GM12878 (cell line): ENCODE data around the gene SUFU. TPM values are rescaled to one million over a fixed set of nuclear protein-coding genes. Genes with fewer than 3 reads are reported as not detected.

ENCODE experiments used
- HDGF ChIP-seq: fragments of 450-650 bp; IDR thresholded peaks from 2 replicates; pipeline ENCODE4 v1.6.1; 2016; ENCODE audit warnings: antibody characterized with exemption
- IKZF1 ChIP-seq: fragments of 450-650 bp; conservative IDR thresholded peaks from 2 replicates; pipeline ENCODE4 v1.6.1; 2017; ENCODE audit warnings: antibody characterized with exemption, mild to moderate bottlenecking
- PRDM15 ChIP-seq: fragments of 450-650 bp; formaldehyde crosslinking; IDR thresholded peaks from 2 replicates; pipeline ENCODE4 v1.4.0; 2020; ENCODE audit warnings: mild to moderate bottlenecking, moderate library complexity
- ZBTB40 ChIP-seq: fragments of 450-650 bp; IDR thresholded peaks from 2 replicates; pipeline ENCODE4 v1.6.1; 2016; ENCODE audit warnings: mild to moderate bottlenecking, moderate library complexity, borderline replicate concordance
- ZNF687 ChIP-seq: fragments of 450-650 bp; IDR thresholded peaks from 2 replicates; pipeline ENCODE4 v1.6.1; 2017; ENCODE audit warnings: mild to moderate bottlenecking, moderate library complexity
- polyA plus RNA-seq, 11 experiments: library from polyadenylated mRNA; depleted of rRNA in 4 of 11; unstranded in 6 of 11; stranded (reverse) in 5 of 11; fragments of >200 nt; fragmentation: Nextera tagmentation in 4 of 11; fragmentation: Illumina TruSeq in 1 of 11; extraction: Ambion mirVana in 4 of 11; extraction: Trizol in 1 of 11; gene quantifications; 1 replicate in 1 of 11; 2 replicates in 10 of 11; pipeline versions ENCODE4 v1.2.1 to v1.2.3, GENCODE V29; 2011 to 2016; ENCODE audit warnings: inconsistent platforms in 2 of 11, missing spikeins in 2 of 11, low read depth in 1 of 11
- total RNA-seq, 4 experiments: library from RNA; depleted of rRNA in 3 of 4; stranded (reverse); fragments of >200 nt in 3 of 4; fragmentation: Illumina TruSeq in 1 of 4; extraction: Trizol in 1 of 4; gene quantifications; 2 replicates each; pipeline versions ENCODE4 v1.2.1 to v1.2.3, GENCODE V29; 2013 to 2021
- TF ChIP-seq, protein P1 (sequence below): IDR thresholded peaks from 2 replicates; pipeline ENCODE4 v1.6.1; 2012; ENCODE audit warnings: low read length, inconsistent platforms

SUFU gene
- total and polyA plus RNA-seq, 10 of the 15 experiments (the other 5 are each of a cell fraction or from before 2014, with no cell fraction given) = 0.68 to 7.7 (median 2.4) TPM

DNA sequence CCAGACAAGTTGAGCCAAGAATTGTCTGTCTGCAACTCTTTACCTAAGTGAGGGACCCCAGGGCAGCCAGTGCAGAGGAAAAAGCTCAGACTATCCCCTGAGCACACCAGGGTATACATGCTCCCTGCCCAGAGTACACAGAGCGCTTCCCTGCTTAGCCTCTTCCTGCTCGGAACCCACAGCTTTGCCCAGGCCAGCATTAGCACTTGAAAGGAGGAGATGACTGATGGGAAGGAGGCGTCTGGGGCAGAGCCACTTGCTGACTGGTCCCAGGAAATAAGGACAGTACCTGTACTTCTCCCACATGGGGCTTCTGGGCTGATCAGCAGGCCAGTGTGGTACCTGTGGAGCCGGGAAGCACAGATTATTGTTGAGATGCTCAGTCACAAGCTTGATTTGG, 92.1 kb downstream of the SUFU start (continued):
- no peak for TF ChIP-seq PRDM15 (CRISPR knock-in tag)
- TF ChIP-seq, protein P1, sequence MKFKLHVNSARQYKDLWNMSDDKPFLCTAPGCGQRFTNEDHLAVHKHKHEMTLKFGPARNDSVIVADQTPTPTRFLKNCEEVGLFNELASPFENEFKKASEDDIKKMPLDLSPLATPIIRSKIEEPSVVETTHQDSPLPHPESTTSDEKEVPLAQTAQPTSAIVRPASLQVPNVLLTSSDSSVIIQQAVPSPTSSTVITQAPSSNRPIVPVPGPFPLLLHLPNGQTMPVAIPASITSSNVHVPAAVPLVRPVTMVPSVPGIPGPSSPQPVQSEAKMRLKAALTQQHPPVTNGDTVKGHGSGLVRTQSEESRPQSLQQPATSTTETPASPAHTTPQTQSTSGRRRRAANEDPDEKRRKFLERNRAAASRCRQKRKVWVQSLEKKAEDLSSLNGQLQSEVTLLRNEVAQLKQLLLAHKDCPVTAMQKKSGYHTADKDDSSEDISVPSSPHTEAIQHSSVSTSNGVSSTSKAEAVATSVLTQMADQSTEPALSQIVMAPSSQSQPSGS = no peak
- TF ChIP-seq ZNF687 = no peak
- no peak for TF ChIP-seq IKZF1
- no peak for TF ChIP-seq HDGF
- TF ChIP-seq ZBTB40 = no peak
